NCI-H187 treated with DMSO at 0.1 percent for 48 hours (cell line): ENCODE measurements around the gene LRRC9.
"Not testable (repeated sequence)": the region's sequence is repeated elsewhere in the genome, so short reads cannot be mapped to it uniquely, and the experiment has no call there.

Source experiments
- DNase-seq: peaks from one replicate; lab custom pipeline; 2025; lab: John Stamatoyannopoulos, UW

LRRC9 gene

DNA sequence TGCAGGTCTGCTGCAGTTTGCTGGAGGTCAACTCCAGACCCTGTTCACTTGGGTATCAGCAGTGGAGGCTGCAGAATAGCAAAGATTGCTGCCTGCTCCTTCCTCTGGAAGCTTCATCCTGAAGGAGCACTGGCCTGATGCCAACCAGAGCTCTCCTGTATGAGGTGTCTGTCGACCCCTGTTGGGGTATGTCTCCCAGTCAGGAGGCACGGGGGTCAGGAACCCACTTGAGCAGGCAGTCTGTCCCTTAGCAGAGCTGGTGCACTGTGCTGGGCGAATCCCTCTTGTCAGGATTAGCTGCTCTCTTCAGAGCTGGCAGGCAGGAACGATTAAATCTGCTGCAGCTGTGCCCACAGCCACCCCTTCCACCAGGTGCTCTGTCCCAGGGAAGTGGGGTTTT lies 37.9 kb downstream of the LRRC9 start:
- not testable (repeated sequence) for DNase-seq

DNA sequence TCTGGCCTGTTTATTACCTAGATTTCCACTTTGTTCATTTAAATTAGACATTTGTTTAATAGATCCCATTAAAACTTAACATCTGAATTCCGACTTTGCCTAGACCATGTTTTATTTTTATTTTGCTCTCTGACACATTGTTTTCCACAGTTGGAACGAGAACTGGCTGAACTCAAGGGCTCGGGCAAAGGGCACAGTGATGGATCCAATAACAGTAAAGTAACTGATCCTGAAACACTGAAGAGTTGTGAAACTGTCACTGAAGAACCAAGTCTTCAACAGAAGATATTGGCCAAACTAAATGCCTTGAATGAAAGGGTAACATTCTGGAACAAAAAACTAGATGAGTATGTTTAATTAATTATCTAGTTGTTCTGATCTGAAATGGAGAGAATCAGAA lies 39.7 kb downstream of the LRRC9 start:
- DNase-seq, result no peak

DNA sequence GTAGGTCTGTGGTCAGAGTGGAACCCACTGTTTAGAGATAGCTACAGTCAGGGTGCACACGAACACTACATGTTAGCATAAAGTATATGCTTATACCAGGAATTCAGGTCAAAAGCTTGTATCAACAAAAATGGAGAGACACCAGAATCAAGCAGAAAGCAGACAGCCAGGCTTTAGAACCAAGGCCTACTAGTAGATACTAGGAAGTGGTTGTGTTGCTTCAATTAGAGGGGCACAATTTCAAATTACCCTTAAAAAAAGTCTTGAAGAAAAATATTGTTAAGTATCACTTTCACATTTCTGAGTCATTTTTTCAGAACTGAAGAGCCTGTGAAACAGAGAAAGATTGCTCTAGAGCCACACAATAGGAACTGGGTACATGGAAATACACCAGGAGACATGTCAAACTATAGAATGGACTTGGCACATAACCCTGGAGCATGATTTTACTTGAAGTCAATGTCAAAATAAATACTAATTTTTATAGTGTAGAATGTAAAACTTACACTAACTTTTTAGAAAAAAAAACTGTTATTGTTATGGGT lies 41.6 kb downstream of the LRRC9 start:
- no peak for DNase-seq

GRCh38 chr14:59964251-59965007 lies 44.5 kb downstream of the LRRC9 start:
- no peak for DNase-seq

DNA sequence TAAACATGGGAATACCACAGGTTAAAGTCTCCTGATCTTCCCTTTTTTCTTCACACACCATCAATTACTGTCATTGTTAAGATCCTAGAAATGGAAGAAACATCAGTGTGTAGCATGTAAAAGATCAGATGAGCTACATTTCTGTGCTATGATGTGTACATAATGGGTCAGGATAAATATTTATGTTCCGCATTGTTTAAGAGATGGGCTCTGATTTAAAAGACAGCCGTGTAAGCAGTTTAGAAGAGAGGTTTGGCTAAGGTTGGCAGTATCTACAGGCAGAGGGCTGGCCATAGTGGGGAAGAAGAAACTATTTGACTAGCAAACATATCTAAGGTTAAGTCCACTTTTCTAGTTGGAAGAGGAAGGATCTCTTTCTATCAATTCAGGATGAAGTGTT lies 49.4 kb downstream of the LRRC9 start:
- DNase-seq, result no peak

- DNase-seq, result no peak
Observed at GRCh38 chr14:59981564-59981963, 61.6 kb downstream of the LRRC9 start.

GRCh38 chr14:59983048-59983447 lies 63.1 kb downstream of the LRRC9 start:
- DNase-seq, result no peak

DNA sequence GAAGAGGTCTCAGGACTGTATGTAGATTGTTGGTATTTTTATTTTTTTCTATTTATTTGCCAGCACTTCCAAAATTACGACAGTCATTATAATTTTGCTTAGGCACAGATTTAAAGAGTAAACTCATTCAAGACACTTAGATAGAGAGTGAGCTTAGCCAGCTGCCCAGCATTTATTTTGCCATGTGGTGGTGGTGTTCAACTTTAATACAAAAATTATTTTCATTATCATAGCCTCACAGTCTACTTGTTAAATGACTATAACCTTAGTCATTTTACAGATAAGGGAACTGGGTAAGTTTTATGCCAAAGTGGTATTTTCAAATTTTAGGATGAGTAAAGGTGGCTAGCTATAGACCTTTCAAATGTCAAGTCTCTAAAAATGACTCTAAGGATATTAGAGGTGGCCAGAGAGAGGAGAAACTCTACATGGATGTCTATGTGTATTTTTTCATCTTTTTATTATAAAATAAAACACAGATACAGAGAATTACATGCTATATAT lies 66.7 kb downstream of the LRRC9 start:
- no peak for DNase-seq

DNA sequence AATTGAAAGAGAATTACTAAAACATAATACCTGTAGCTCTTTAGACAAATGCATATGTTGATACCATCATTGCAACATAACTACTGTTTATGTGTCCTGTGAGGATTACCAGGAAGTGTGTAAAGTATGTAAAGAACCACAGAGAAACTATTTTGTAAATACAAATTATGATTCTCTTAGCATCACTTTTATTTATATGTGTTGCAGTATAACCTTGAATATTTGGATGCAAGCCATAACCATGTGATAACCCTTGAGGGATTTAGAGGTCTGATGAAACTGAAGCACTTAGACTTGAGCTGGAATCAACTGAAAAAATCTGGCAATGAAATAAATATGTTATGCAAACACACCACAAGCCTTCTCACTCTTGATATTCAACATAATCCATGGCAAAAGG lies 77.5 kb downstream of the LRRC9 start:
- no peak for DNase-seq

- DNase-seq, result no peak
Observed at GRCh38 chr14:59997966-59998365, 78.0 kb downstream of the LRRC9 start.

GRCh38 chr14:59998564-59998963 lies 78.6 kb downstream of the LRRC9 start:
- DNase-seq, result no peak

DNA sequence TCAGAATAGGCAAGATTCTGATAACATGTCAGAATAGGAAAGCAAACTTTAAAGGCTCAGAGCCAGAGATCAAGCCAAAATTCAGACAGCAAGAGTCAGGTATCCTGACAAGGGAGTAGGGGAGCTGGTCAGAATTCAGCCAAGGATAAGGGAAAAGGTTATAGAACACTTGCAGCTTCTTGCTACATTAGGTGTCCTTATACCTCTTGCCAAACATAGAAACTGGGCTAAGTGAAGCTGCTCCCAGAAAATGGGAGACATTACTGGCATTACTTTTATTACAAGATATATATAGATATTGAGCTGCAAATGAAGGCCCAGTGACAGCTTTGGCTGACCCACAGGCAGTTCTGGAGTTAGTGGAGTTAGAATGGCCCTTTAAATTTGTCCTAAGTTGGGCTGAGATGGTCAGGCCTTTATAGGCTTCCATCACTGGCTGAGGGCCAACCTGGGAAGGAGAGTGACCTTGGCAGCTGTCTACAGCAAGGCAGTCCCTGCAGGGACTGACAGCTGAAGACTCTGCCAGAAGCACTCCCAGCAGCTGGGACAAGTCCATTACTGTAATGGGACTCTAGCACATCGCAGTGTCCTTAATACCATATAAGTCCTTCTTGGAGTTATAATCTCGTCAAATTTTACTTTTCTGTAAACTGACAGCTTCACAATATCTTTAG lies 83.0 kb downstream of the LRRC9 start:
- DNase-seq, result no peak

- no peak for DNase-seq
Observed at GRCh38 chr14:60003991-60004390, 84.0 kb downstream of the LRRC9 start.

DNA sequence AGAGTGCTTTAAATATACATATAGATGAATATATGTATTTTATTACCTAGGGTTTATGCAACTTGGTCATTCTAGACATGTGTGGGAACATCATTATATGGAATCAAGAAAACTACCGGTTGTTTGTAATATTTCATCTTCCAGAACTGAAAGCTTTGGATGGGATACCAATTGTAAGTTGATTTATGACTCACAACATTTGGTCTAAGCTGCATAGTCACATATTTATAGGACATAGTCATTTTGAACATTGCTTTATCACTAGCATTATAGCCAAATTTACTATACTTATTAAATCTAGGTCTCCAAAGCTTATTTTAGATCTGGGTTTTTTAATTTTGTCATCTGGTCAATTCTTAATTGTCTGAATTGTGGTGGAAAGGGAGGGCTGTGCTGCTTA lies 88.1 kb downstream of the LRRC9 start:
- no peak for DNase-seq

- not testable (repeated sequence) for DNase-seq
Observed at GRCh38 chr14:60010263-60010662, 90.3 kb downstream of the LRRC9 start.

DNA sequence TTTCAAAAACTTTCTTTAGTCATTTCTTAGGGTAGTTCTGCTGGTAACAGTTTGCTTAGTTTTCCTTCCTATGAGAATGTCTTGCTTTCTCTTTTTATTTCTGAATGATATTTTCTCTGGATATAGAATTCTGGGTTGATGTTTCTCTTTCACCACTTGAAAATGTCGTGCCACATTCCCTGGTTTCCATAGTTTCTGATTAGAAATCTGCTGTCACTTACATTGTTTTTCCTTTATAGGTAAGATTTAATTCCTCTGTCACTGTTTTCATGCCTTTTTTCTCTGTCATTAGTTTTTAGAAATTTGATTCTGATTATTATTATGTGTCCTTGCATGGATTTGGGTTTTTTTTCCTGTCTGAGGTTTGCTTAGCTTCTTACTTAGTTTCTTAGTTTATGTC lies 94.5 kb downstream of the LRRC9 start:
- no peak for DNase-seq

DNA sequence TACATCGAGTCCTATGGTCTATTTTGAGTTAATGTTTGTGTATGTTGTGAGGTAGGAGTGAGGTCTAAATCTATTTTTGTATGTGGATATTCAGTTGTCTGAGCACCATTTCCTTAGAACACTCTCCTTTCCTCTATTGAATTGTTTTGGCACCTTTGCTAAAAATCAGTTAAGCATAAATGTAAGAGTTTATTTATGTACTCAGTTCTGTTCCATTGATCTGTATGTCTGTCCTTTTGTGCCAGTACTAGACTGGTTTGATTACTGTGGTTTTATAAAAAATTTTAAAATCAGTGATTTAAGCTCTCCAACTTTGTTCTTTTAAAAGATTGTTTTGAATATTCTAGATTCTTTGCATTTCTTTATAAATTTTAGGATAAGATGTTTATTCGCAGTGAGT lies 101.7 kb downstream of the LRRC9 start:
- no peak for DNase-seq

DNA sequence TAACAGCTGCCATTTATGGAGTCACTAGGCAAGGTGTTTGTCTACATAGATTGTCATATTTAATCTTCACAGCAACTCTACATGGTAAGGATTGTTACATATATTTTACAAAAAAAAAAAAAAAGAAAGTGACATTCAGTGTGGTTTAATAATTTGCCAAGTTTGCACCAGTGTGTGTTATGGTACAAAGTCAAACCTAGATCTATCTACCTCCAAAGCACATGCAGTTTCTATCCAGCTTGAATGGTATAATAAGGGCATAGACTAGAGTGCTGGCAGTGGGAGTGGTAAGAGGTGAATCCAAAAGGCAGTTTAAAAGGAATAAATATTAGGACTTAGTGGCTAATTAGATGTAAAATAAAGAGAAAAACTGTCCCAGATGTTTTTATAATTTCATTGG lies 105.6 kb downstream of the LRRC9 start:
- no peak for DNase-seq

GRCh38 chr14:60035177-60035576 lies 115.2 kb downstream of the LRRC9 start:
- no peak for DNase-seq

DNA sequence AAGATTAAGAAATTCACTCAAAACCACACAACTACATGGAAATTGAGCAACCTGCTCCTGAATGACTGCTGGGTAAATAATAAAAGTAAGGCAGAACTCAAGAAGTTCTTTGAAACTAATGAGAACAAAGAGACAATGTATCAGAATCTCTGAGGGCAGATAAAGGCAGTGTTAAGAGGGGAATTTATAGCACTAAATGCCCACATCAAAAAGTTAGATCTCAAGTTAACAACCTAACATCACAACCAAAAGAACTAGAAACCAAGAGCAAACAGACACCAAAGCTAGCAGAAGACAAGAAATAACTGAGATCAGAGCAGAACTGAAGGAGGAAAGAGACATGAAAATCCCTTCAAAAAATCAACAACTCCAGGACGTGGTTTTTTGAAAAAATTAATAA lies 128.0 kb downstream of the LRRC9 start:
- not testable (repeated sequence) for DNase-seq

- no peak for DNase-seq
Observed at GRCh38 chr14:60051721-60052221, 131.8 kb downstream of the LRRC9 start.

DNA sequence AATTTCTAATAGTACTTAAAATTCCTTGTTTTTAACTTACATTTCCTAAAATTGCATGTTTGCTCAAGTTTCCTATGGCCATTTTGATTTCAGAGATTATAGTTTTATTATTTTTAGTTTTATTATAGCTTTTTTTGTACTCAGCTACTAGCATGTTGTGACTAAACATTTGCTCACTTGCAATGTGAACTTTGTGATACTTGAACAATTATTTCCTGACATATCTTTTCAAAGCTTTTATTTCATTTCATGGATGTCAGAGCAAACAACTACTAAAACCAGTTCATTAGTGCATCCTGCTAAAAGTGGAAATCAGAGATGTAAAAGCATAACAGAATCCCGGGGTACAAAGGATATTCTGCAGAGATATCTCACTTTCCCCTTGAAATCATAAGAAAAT lies 138.1 kb downstream of the LRRC9 start:
- no peak for DNase-seq

GRCh38 chr14:60061371-60061770 lies 141.4 kb downstream of the LRRC9 start:
- DNase-seq, result no peak
